SK-N-MC (cell line): ENCODE measurements around the gene ADAMTS4.

Source experiments
- DNase-seq: peaks from one replicate; pipeline ENCODE4 v3.0.0-alpha.2; 2011; ENCODE audit warnings: low read depth, low spot score
- H3K27ac ChIP-seq: fragments of 200-600 bp; sonication (generic); 2 replicates; pipeline ENCODE4 v1.5.1; 2016; ENCODE audit warnings: mixed run types
- H3K36me3 ChIP-seq: fragments of 200-600 bp; sonication (generic); 2 replicates; pipeline ENCODE4 v1.6.1; 2017; ENCODE audit warnings: antibody characterized with exemption, low read length, mixed read lengths; ENCODE audit not compliant: insufficient read depth
- H3K4me3 ChIP-seq: fragments of 200-600 bp; sonication (generic); 2 replicates; pipeline ENCODE4 v1.5.1; 2016
- H3K9ac ChIP-seq: fragments of 200-600 bp; sonication (generic); 2 replicates; pipeline ENCODE4 v1.8.0; 2017; ENCODE audit warnings: mixed run types, mixed read lengths; ENCODE audit not compliant: insufficient read length
- H3K9me3 ChIP-seq: fragments of 200-600 bp; sonication (generic); 2 replicates; pipeline ENCODE4 v1.6.1; 2017; ENCODE audit warnings: low read depth, mild to moderate bottlenecking, antibody characterized with exemption, low read length, moderate library complexity, mixed read lengths
- EZH2 ChIP-seq: fragments of 200-600 bp; sonication (generic); IDR thresholded peaks from one replicate; pipeline ENCODE4 v1.6.1; 2017; ENCODE audit warnings: antibody characterized with exemption
- FOXP2 ChIP-seq: optimal IDR thresholded peaks from 2 replicates; pipeline ENCODE3; 2011; ENCODE audit warnings: mild to moderate bottlenecking, moderate library complexity; ENCODE audit not compliant: insufficient read depth; ENCODE audit errors: extremely low read length, control extremely low read depth
- POLR2AphosphoS5 ChIP-seq: IDR thresholded peaks from 2 replicates; pipeline ENCODE4 v1.6.1; 2012; ENCODE audit warnings: mild to moderate bottlenecking, low read depth, low read length, borderline replicate concordance

ADAMTS4 gene

GRCh38 chr1:161215076-161215475 lies 16.2 kb upstream of the ADAMTS4 start, which contains the start of gene FCER1G:
TSS of gene FCER1G (plus strand) at chr1:161215295. CDS start at chr1:161215322, 27 bp downstream.
- no peak within 1 kb of the TSS for H3K4me3 ChIP-seq
- H3K9ac ChIP-seq, result no peak within 1 kb of the TSS
- peaks cover 49% of the 10 kb centered on the region for H3K36me3 ChIP-seq
- H3K27ac ChIP-seq, result no peak within 1 kb of the TSS
- no peaks in the 10 kb centered on the region for H3K9me3 ChIP-seq
- DNase-seq, result no peak
- no peak for TF ChIP-seq POLR2AphosphoS5

DNA sequence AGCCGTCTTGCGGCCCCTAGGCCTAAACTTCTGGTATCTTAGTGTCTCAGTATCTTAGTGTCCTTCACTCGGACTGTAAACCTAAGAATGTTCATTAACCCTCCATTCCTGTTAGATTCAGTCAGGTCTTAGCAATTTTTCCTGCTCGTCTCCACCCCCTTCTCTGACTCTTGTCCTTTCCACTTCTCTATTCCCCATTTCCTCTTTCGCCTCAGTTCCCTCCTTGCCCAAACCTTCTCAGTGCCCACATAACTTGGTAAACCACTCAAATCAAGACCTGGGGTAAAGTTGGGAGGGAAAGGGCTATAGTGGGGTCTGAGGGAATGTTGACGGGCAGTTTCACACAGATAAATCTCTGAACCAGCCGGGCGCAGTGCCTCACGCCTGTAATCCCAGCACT lies 15.5 kb upstream of the ADAMTS4 start:
- Histone ChIP-seq H3K9ac (no peak overlapping the region), H3K36me3 (peaks cover 56% of the 10 kb centered on the region), H3K4me3 (no peak overlapping the region), H3K27ac (no peak overlapping the region), H3K9me3 (no peaks in the 10 kb centered on the region)
- TF ChIP-seq FOXP2, result no peak
- TF ChIP-seq EZH2, result no peak
- no peak for TF ChIP-seq POLR2AphosphoS5
- no peak for DNase-seq

GRCh38 chr1:161209790-161210409 lies 11.0 kb upstream of the ADAMTS4 start:
- Histone ChIP-seq H3K9me3 (no peaks in the 10 kb centered on the region), H3K4me3 (no peak overlapping the region), H3K27ac (no peak overlapping the region), H3K36me3 (peaks cover 85% of the 10 kb centered on the region), H3K9ac (no peak overlapping the region)
- TF ChIP-seq EZH2 (no peak), FOXP2 (no peak), POLR2AphosphoS5 (no peak)
- DNase-seq, result no peak

- Histone ChIP-seq H3K36me3 (peaks cover 79% of the 10 kb centered on the region), H3K9ac (no peak overlapping the region), H3K27ac (no peak overlapping the region), H3K4me3 (no peak overlapping the region), H3K9me3 (no peaks in the 10 kb centered on the region)
- DNase-seq, result no peak
- TF ChIP-seq FOXP2, result no peak
- TF ChIP-seq POLR2AphosphoS5, result no peak
- no peak for TF ChIP-seq EZH2
Measured at GRCh38 chr1:161207173-161207572, 8.3 kb upstream of the ADAMTS4 start.

GRCh38 chr1:161206411-161207140 lies 7.7 kb upstream of the ADAMTS4 start:
- no peaks in the 10 kb centered on the region for H3K9me3 ChIP-seq
- H3K36me3 ChIP-seq, result peaks cover 73% of the 10 kb centered on the region
- no peak overlapping the region for H3K27ac ChIP-seq
- no peak for DNase-seq
- TF ChIP-seq FOXP2 (no peak), EZH2 (no peak), POLR2AphosphoS5 (no peak)
- H3K4me3 ChIP-seq, result no peak overlapping the region
- H3K9ac ChIP-seq, result no peak overlapping the region

GRCh38 chr1:161201836-161202712 lies 3.2 kb upstream of the ADAMTS4 start, which contains the start of gene NDUFS2:
TSS of gene NDUFS2 (plus strand) at chr1:161202367. CDS start at chr1:161202386, 19 bp downstream.
- peak within 1 kb of the TSS; percentile 98 for H3K9ac ChIP-seq
- peaks cover 39% of the 10 kb centered on the region for H3K36me3 ChIP-seq
- peak within 1 kb of the TSS; percentile 99 for H3K27ac ChIP-seq
- peak; percentile 87 for TF ChIP-seq POLR2AphosphoS5
- TF ChIP-seq FOXP2, result peak; percentile 99
- TF ChIP-seq EZH2, result no peak
- H3K9me3 ChIP-seq, result no peaks in the 10 kb centered on the region
- peak within 1 kb of the TSS; percentile 91 for H3K4me3 ChIP-seq
- DNase-seq, result peak; percentile 95

- peak overlapping the region; percentile 99 for H3K27ac ChIP-seq
- H3K9me3 ChIP-seq, result no peaks in the 10 kb centered on the region
- TF ChIP-seq EZH2 (no peak), FOXP2 (no peak), POLR2AphosphoS5 (no peak)
- peaks cover 34% of the 10 kb centered on the region for H3K36me3 ChIP-seq
- DNase-seq, result no peak
- peak overlapping the region; percentile 91 for H3K4me3 ChIP-seq
- peak overlapping the region; percentile 75 for H3K9ac ChIP-seq
Measured at GRCh38 chr1:161200992-161201835, 2.4 kb upstream of the ADAMTS4 start.
